ENCODE measurements around the gene KRTAP9-4.
"Not testable (repeated sequence)": the region's sequence is repeated elsewhere in the genome, so short reads cannot be mapped to it uniquely, and the experiment has no call there.

Gene KRTAP9-4

GRCh38 chr17:41249637-41250240, at the start of gene KRTAP9-4:
TSS of gene KRTAP9-4 (plus strand) at chr17:41249687. CDS start at chr17:41249721, 34 bp downstream.
- not testable (repeated sequence) for H3K9me3 ChIP-seq (ENCODE audit: control insufficient read depth, low read length); H3K27me3 ChIP-seq (ENCODE audit: control insufficient read depth, insufficient read depth, low read length); H3K9ac ChIP-seq (ENCODE audit: low read length); H3K36me3 ChIP-seq (ENCODE audit: control insufficient read depth, insufficient read depth, low read length); H3K4me3 ChIP-seq (ENCODE audit: low read length); H3K4me1 ChIP-seq (ENCODE audit: control insufficient read depth, insufficient read depth, low read length)

- Histone ChIP-seq H3K9ac (ENCODE audit: low read length) (no peak overlapping the region), H3K9me3 (ENCODE audit: control insufficient read depth, low read length) (no peaks in the 10 kb centered on the region), H3K4me1 (ENCODE audit: control insufficient read depth, insufficient read depth, low read length) (no peaks in the 10 kb centered on the region), H3K36me3 (ENCODE audit: control insufficient read depth, insufficient read depth, low read length) (no peaks in the 10 kb centered on the region), H3K27me3 (ENCODE audit: control insufficient read depth, insufficient read depth, low read length) (peaks cover 7% of the 10 kb centered on the region), H3K4me3 (ENCODE audit: low read length) (no peak overlapping the region)
These were observed 37.5 kb upstream of the KRTAP9-4 start for GRCh38 chr17:41211845-41212466.

- H3K9ac ChIP-seq (ENCODE audit: low read length): no peak overlapping the region
- H3K4me3 ChIP-seq (ENCODE audit: low read length): no peak overlapping the region
- H3K9me3 ChIP-seq (ENCODE audit: control insufficient read depth, low read length): no peaks in the 10 kb centered on the region
- H3K27me3 ChIP-seq (ENCODE audit: control insufficient read depth, insufficient read depth, low read length): peaks cover 7% of the 10 kb centered on the region
- no peaks in the 10 kb centered on the region for H3K4me1 ChIP-seq (ENCODE audit: control insufficient read depth, insufficient read depth, low read length)
- H3K36me3 ChIP-seq (ENCODE audit: control insufficient read depth, insufficient read depth, low read length): no peaks in the 10 kb centered on the region
These were observed 36.8 kb upstream of the KRTAP9-4 start for GRCh38 chr17:41212524-41213169.

- H3K27me3 ChIP-seq (ENCODE audit: control insufficient read depth, insufficient read depth, low read length): peaks cover 3% of the 10 kb centered on the region
These were observed 33.8 kb upstream of the KRTAP9-4 start for GRCh38 chr17:41215681-41216080.

GRCh38 chr17:41223821-41224220, 25.7 kb upstream of the KRTAP9-4 start:
- H3K4me3 ChIP-seq (ENCODE audit: low read length): no peak overlapping the region
- H3K27me3 ChIP-seq (ENCODE audit: control insufficient read depth, insufficient read depth, low read length): no peaks in the 10 kb centered on the region
- no peaks in the 10 kb centered on the region for H3K36me3 ChIP-seq (ENCODE audit: control insufficient read depth, insufficient read depth, low read length)
- no peaks in the 10 kb centered on the region for H3K9me3 ChIP-seq (ENCODE audit: control insufficient read depth, low read length)
- no peak overlapping the region for H3K9ac ChIP-seq (ENCODE audit: low read length)
- no peaks in the 10 kb centered on the region for H3K4me1 ChIP-seq (ENCODE audit: control insufficient read depth, insufficient read depth, low read length)

More at GRCh38 chr17:41215681-41216080, 33.8 kb upstream of the KRTAP9-4 start:
- no peak overlapping the region for H3K4me3 ChIP-seq (ENCODE audit: low read length)
- no peak overlapping the region for H3K9ac ChIP-seq (ENCODE audit: low read length)
- no peaks in the 10 kb centered on the region for H3K9me3 ChIP-seq (ENCODE audit: control insufficient read depth, low read length)
- no peaks in the 10 kb centered on the region for H3K4me1 ChIP-seq (ENCODE audit: control insufficient read depth, insufficient read depth, low read length)
- H3K36me3 ChIP-seq (ENCODE audit: control insufficient read depth, insufficient read depth, low read length): no peaks in the 10 kb centered on the region

- Histone ChIP-seq H3K4me1 (ENCODE audit: control insufficient read depth, insufficient read depth, low read length) (no peaks in the 10 kb centered on the region), H3K36me3 (ENCODE audit: control insufficient read depth, insufficient read depth, low read length) (no peaks in the 10 kb centered on the region), H3K4me3 (ENCODE audit: low read length) (no peak overlapping the region), H3K9me3 (ENCODE audit: control insufficient read depth, low read length) (no peaks in the 10 kb centered on the region), H3K9ac (ENCODE audit: low read length) (no peak overlapping the region), H3K27me3 (ENCODE audit: control insufficient read depth, insufficient read depth, low read length) (no peaks in the 10 kb centered on the region)
These were observed 23.4 kb upstream of the KRTAP9-4 start for GRCh38 chr17:41226051-41226450.

- H3K9me3 ChIP-seq (ENCODE audit: control insufficient read depth, low read length); H3K4me3 ChIP-seq (ENCODE audit: low read length); H3K9ac ChIP-seq (ENCODE audit: low read length); H3K27me3 ChIP-seq (ENCODE audit: control insufficient read depth, insufficient read depth, low read length); H3K4me1 ChIP-seq (ENCODE audit: control insufficient read depth, insufficient read depth, low read length); H3K36me3 ChIP-seq (ENCODE audit: control insufficient read depth, insufficient read depth, low read length): not testable (repeated sequence)
These were observed 22.8 kb upstream of the KRTAP9-4 start, which contains the start of gene KRTAP9-2 for GRCh38 chr17:41226598-41227095. TSS of gene KRTAP9-2 (plus strand) at chr17:41226648. CDS start at chr17:41226655, 7 bp downstream.

- no peaks in the 10 kb centered on the region for H3K9me3 ChIP-seq (ENCODE audit: control insufficient read depth, low read length)
- no peaks in the 10 kb centered on the region for H3K4me1 ChIP-seq (ENCODE audit: control insufficient read depth, insufficient read depth, low read length)
- H3K9ac ChIP-seq (ENCODE audit: low read length): no peak overlapping the region
- H3K36me3 ChIP-seq (ENCODE audit: control insufficient read depth, insufficient read depth, low read length): no peaks in the 10 kb centered on the region
- no peak overlapping the region for H3K4me3 ChIP-seq (ENCODE audit: low read length)
- H3K27me3 ChIP-seq (ENCODE audit: control insufficient read depth, insufficient read depth, low read length): no peaks in the 10 kb centered on the region
These were observed 19.4 kb upstream of the KRTAP9-4 start for GRCh38 chr17:41230094-41230493.

- H3K36me3 ChIP-seq (ENCODE audit: control insufficient read depth, insufficient read depth, low read length): no peaks in the 10 kb centered on the region
- H3K9ac ChIP-seq (ENCODE audit: low read length): no peak overlapping the region
- H3K9me3 ChIP-seq (ENCODE audit: control insufficient read depth, low read length): no peaks in the 10 kb centered on the region
- H3K4me1 ChIP-seq (ENCODE audit: control insufficient read depth, insufficient read depth, low read length): no peaks in the 10 kb centered on the region
- H3K27me3 ChIP-seq (ENCODE audit: control insufficient read depth, insufficient read depth, low read length): no peaks in the 10 kb centered on the region
- no peak overlapping the region for H3K4me3 ChIP-seq (ENCODE audit: low read length)
These were observed 17.8 kb upstream of the KRTAP9-4 start for GRCh38 chr17:41231731-41232130.

- H3K27me3 ChIP-seq (ENCODE audit: control insufficient read depth, insufficient read depth, low read length); H3K4me3 ChIP-seq (ENCODE audit: low read length); H3K9ac ChIP-seq (ENCODE audit: low read length); H3K36me3 ChIP-seq (ENCODE audit: control insufficient read depth, insufficient read depth, low read length); H3K4me1 ChIP-seq (ENCODE audit: control insufficient read depth, insufficient read depth, low read length); H3K9me3 ChIP-seq (ENCODE audit: control insufficient read depth, low read length): not testable (repeated sequence)
These were observed 16.9 kb upstream of the KRTAP9-4 start, which contains the start of gene KRTAP9-3 for GRCh38 chr17:41232399-41233105. TSS of gene KRTAP9-3 (plus strand) at chr17:41232449. CDS start at chr17:41232502, 53 bp downstream.

- H3K9me3 ChIP-seq (ENCODE audit: control insufficient read depth, low read length); H3K4me1 ChIP-seq (ENCODE audit: control insufficient read depth, insufficient read depth, low read length); H3K4me3 ChIP-seq (ENCODE audit: low read length); H3K9ac ChIP-seq (ENCODE audit: low read length); H3K27me3 ChIP-seq (ENCODE audit: control insufficient read depth, insufficient read depth, low read length); H3K36me3 ChIP-seq (ENCODE audit: control insufficient read depth, insufficient read depth, low read length): not testable (repeated sequence)
These were observed 12.4 kb upstream of the KRTAP9-4 start for GRCh38 chr17:41237116-41237515.

GRCh38 chr17:41237949-41238437, 11.5 kb upstream of the KRTAP9-4 start, which contains the start of gene KRTAP9-8:
TSS of gene KRTAP9-8 (plus strand) at chr17:41237999. CDS start at chr17:41238052, 53 bp downstream.
- not testable (repeated sequence) for H3K9ac ChIP-seq (ENCODE audit: low read length); H3K4me3 ChIP-seq (ENCODE audit: low read length); H3K27me3 ChIP-seq (ENCODE audit: control insufficient read depth, insufficient read depth, low read length); H3K36me3 ChIP-seq (ENCODE audit: control insufficient read depth, insufficient read depth, low read length); H3K4me1 ChIP-seq (ENCODE audit: control insufficient read depth, insufficient read depth, low read length); H3K9me3 ChIP-seq (ENCODE audit: control insufficient read depth, low read length)

Measured in mucosa of stomach (tissue), 1 donor.